GM18526 (cell line): Measurements from ENCODE around the gene SH2D4B.

Experiments used
- POLR2A ChIP-seq: IDR thresholded peaks from 3 replicates; pipeline ENCODE4 v1.6.1; 2011; ENCODE audit not compliant: insufficient read length; ENCODE audit errors: extremely low read depth

Gene SH2D4B

DNA sequence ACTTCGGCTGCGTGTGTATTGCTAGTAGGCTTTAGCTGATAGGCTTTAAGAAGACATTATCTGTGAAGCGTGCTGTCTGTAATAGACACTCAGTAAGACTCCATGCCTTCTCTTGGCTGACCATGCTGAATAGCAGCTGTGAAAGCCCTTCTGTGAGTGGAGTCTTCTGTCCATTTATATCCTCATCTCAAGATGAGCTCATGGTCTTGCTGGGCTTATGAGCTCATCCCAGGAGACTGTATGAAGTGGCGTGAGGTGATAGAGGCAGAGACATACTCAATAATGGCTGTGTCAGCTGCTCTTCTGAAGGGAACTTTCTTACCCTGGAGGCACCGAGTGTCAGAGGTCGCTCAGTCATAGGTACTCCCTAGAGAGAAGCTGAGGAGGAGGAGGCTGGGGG is 111.5 kb downstream of the SH2D4B start:
- TF ChIP-seq POLR2A: no peak

DNA sequence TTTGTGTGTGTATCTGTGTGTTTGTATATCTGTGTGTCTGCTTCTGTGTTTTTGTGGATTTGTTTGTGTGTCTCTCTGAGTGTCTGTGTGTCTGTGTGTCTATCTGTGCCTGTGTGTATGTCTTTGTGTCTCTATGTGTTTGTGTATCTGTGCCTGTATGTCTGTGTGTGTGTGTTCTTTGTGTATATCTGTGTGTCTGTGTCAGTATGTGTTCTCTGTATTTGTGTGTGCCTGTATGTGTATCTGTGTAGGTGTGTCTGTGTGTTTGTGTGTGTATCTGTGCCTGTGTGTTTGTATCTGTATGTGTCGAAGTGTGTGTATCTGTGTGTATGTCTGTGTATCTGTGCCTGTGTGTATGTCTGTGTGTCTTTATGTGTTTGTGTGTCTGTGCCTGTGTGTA is 118.2 kb downstream of the SH2D4B start:
- TF ChIP-seq POLR2A: no peak

DNA sequence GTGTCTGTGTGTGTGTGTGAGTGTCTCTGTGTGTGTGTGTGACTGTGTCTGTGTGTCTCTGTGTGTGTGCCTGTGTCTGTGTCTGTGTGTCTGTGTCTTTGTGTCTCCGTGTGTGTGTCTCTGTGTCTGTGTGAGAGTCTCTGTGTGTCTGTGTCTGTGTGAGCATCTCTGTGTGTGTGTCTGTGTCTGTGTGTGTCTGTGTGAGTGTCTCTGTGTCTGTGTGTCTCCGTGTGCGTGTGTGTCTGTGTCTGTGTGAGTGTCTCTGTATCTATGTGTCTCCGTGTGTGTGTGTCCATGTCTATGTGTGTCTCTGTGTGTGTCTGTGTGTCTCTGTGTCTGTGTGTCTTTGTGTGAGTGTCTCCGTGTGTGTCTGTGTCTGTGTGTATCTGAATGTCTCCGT is 120.4 kb downstream of the SH2D4B start:
- no peak for TF ChIP-seq POLR2A

DNA sequence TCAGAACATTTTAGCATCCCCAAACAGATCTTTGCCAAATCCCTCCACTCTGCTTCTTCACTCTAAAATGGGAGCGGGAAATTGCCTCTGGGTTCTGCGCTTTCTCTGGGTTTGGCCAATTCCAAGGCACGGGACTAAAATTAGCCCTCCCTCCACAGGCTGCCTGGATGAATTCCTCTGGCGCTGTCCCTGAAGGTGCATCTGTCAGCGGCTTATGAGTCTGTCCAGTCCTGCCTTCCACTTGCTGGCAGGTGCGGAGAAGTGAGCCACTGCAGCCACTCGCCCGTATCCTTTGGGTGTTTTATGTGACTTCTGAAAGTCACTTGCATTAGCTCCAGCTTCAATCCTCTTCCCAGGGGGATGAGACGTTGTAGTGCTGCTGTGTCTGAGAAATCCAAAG is 121.6 kb downstream of the SH2D4B start:
- no peak for TF ChIP-seq POLR2A

DNA sequence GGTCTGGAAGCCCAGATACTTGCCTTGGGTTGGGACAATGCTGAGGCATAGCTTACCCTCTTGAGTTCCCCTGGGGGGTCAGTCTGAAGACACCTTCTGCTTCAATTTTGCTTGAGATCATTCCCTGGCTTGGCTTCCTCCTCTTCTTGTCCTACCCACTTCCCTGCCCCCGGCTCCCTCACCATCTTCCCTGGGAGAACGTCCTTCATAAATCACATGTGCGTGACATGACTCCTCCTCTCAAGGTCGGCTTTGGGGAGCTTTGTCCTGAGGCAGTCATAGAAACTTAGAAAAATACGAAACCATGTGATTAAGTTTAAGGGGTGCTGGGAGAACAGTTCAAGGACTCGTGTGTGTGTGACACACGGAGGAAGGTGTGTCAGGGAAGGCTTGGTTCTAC is 122.6 kb downstream of the SH2D4B start:
- TF ChIP-seq POLR2A: no peak

DNA sequence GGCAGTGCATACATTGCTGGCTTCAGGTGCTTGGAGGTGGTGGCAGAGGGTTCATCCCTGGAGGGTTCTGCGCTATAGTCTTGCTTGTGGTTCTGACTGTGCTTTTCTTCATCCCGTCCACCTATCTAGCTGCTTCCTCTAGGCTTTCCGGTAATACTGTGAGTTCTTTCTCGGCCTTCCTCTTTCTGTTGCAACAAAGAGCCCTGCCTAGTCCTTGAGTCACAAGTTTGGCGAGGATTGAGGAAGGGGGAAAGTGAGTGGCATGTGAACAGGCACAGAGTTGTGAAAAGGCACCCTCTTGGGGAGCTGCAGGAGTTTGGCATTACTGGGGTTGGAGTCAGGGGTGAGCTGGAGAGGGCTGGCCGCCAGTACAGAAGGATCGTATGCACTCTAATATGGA is 123.0 kb downstream of the SH2D4B start:
- no peak for TF ChIP-seq POLR2A

DNA sequence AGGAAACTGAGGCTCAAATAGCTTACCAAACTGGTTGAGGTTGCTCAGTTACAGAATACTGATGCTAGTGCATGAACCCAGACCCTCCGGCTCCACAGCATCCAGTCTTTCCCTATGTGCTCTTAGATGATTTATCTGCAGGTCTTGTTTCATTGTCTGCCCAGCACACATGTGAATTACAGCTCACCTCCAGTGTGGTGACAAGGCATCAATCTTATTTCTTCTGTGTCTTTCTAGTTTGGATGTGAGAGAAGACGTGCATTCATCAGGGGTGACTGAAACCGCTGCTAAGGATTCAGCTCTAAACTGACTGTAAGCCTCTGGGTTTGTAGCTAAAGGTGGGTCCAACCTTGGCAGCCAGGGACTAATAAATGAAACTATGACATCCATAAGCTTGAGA is 123.8 kb downstream of the SH2D4B start:
- TF ChIP-seq POLR2A: no peak

DNA sequence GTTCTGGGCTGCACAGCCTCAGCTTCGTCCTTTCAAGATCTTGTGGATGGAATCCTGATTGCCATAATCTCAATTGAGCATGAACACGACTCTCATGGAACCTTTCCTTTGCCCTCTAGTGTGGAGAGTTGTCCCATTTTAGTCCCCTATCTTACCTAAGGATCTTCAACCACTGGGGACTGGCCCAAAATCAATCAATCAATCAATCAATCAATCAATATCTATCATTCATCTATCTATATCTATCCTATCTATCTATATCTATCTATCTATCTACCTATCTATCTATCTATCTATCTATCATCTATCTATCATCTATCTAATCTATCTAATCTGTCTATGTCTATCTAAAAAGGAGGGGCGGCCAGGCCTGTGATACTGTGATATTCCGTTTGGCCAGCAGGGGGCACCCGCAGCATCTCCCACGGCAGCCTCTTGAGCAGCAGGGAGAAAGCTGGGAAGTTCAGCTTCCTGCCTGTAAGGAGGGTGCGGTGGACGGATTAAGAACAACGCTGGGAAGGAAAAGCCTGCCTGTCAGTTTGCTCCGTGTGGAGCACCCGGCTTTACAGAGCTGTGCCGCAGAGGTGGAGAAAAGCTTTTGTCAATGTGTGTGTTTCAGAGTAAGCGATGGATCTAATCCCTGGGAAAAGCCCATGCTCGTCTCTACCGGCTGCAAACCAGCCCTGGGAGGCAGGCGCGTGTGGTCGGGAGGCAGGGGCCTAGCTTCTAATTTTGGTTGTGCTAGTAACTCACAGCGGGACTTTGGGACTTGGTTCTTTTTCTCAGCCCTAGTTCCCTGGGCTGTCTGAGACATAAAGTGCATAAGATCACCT is 124.9 kb downstream of the SH2D4B start:
- no peak for TF ChIP-seq POLR2A

DNA sequence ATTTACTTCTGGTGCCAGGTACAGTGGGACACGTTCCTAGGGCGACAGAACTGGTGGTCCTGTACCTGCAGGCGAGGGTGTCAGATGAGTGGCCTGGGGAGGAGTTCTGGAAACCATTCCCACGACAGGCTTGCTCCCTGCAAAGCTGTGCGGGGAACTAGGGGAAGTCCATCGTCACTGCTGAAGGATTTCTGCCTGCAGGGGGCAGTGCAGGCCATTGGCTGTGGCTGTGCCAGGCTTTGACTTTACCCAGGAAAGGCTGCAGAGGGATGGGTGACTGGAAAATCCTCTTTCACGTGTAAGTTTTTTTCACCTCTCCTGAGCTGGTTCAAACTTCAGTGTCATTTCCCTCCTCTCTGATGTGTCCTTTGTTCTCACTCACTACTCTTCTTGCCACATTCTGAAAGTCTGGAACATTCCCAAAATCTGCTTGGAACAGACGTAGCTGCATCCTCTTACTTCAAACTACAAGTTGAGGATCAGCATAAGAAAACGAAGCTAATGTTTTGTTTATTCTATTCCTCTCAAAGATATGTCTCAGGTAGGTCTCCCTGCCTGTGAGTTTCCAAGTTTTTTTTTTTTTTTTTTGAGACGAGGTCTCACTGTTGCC is 126.5 kb downstream of the SH2D4B start:
- TF ChIP-seq POLR2A: no peak

DNA sequence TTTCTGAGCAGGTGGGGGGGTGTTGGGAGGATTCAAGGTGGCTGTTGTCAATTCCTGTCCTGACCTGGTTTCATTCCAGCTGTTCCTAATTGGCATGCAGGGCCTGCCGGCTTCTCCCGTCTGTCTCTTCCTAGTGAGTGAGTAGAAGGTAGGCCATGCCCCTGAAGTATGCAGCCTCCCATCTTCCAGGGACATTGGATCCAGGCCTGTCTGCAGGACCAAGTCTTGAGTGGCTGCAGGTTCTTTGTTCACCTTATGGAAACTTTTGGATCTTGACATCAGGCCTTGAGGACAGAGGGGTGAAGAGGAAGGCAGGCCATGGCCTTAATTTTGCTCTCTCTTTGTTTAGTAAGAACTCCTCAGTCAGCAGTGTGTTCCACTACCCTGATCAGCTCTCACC is 131.8 kb downstream of the SH2D4B start:
- no peak for TF ChIP-seq POLR2A

DNA sequence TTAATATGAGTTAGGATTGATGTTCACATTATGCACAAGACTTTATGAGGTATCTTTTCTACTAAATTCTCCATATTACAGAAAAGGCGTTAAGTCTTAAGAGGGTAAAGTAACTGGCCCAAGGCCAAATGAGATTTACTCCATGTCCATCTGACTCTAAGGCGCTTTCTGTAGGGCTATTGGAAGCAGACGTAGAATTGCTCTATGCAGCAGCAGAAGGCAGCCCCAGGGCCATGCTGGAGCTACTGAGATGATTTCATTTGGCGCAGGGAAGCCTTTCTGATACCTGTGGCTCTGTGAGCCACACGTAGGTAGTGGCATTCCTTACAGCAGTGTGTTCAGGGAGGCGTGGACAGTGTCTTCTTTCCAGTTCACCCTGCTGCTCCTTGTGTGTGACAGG is 133.1 kb downstream of the SH2D4B start:
- no peak for TF ChIP-seq POLR2A

DNA sequence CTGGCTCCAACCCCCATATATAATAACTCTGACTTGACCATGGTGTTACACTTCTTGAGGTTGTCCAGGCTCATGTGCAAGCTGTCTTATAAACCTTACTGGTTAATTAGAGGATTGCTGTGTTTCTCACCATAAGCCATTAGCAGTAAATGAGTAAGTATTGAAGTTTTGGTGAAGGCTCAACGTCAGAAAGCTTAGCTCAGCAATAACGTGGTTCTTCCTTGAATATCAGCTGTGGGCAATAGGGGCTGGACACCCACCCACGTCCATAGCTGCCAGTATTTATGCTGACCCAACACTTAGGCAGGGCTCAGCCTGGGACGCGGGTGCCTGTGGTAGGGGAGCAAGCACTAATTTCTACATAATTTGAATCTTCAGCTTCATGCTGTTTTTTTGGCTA is 134.1 kb downstream of the SH2D4B start:
- no peak for TF ChIP-seq POLR2A

DNA sequence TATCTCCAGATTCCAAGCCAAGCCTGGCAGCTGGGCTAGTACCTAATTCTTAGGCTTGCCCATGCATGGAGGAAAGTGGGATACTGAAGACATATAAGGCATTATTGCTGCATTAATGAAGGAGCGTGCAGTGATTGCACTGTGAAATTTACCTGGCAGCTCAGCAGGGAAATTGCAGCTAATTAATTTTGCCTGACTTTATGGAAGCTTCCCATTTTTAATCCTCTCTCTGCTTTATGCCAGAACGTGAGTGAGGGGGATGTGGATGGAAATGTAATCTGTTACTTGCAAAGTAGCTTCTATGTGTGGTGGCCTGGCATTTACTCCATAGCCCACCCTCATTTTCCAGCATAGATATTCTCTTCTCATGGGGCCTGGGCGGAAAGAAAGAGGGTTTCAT is 134.9 kb downstream of the SH2D4B start:
- no peak for TF ChIP-seq POLR2A

DNA sequence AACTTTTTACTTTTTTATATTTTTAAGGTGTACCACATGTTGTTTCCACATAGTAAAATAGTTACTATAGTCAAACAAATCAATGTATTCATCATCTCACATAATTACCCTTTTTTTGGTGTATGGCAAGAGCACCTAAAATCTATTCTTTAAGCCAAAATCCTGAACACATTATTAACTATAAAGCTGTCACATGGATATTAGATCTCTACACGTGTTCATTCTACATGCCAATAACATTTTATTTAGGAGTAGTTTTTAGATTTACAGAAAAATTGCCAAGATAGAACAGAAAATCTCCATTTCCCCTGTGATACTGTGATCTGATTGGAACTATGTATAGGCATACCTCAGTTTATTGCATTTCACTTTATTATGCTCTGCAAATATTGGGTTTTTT is 137.1 kb downstream of the SH2D4B start:
- TF ChIP-seq POLR2A: no peak

DNA sequence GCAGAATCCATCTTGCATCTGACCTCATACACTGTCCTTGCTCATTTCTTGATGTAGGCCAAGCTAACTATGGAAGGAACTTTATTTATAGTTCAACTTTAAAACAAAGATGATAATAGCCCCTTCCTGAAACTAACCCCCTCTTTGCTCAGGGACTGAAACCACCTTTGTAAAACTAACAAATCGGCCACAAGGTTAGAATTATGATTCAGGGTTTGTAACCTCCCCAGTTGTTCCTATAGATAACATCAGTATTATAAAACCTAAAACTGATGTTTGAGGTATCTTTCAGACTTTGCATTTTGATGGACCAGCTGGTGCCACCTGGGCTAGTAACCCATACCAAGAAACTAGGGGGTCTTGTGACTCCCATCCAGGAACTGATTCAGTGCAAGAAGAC is 143.4 kb downstream of the SH2D4B start:
- no peak for TF ChIP-seq POLR2A

DNA sequence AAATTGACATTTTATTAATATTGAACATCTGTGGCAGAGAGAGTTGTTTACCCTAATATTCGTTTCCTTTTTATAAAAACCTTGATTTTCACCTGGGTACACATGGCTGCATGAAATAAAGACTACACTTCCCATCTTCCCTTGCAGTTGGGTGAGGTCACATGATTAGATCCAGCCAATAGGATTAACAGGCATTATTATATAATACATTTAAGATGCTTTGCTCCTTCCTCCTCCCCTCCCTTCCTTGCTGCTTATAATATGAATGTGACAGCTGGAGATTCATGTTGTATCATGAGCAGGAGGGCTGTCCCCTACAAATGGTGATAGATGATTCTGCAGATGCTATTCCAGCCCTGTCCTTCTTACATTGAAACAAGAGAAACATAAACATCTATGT is 146.6 kb downstream of the SH2D4B start:
- TF ChIP-seq POLR2A: no peak

DNA sequence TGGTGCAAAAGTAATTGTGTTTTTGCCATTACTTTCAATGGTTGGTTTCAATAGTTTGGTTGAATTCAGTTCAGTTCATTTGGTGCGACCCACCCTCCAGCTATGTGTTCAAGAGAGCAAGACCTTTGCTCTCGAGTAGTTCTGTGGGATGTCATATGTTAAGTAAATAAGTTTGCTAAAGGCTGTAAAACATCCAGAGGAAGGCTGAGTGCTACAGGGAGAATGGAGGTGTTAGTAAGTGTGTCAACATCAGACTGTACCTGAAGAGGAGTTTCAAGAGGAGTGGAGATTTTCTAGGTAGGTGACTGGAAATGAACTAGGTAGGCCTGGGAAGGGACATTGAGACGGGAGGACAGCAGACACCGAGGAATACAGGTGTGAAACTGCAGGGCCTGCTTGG is 147.7 kb downstream of the SH2D4B start:
- TF ChIP-seq POLR2A: no peak
